Panc1 (cell line): Measurements from ENCODE around the gene EIF4E2.

ENCODE experiments used
- CTCF ChIP-seq: fragments of 450-650 bp; IDR thresholded peaks from 2 replicates; pipeline ENCODE4 v1.5.1; 2017; ENCODE audit warnings: mild to moderate bottlenecking
- POLR2AphosphoS5 ChIP-seq: IDR thresholded peaks from 2 replicates; pipeline ENCODE4 v1.6.1; 2012; ENCODE audit warnings: mild to moderate bottlenecking, low read depth, low read length, moderate library complexity
- REST ChIP-seq, 2 experiments: IDR thresholded peaks; 2 replicates each; pipeline ENCODE4 v1.6.1; 2011 to 2012; ENCODE audit warnings: low read depth in 2 of 2, control low read depth in 1 of 2, low read length in 1 of 2, mild to moderate bottlenecking in 1 of 2, moderate library complexity in 1 of 2; ENCODE audit not compliant: insufficient read depth in 1 of 2
- SIN3A ChIP-seq: IDR thresholded peaks from 2 replicates; pipeline ENCODE4 v1.6.1; 2012; ENCODE audit warnings: low read depth, mild to moderate bottlenecking, low read length, moderate library complexity, borderline replicate concordance; ENCODE audit not compliant: insufficient read depth

- TF ChIP-seq CTCF (no peak), POLR2AphosphoS5 (no peak), REST (IDR thresholded peaks at IDR 0.05; ENCODE audit: insufficient read depth in 1 of 2, low read depth in 2 of 2, low read length in 1 of 2) (no peak), SIN3A (no peak)
Measured at GRCh38 chr2:232521098-232521497, 29.4 kb upstream of the EIF4E2 start.
